Prostate gland (tissue), 2 donors: Measurements from ENCODE around the gene MET.

Experiments used
- CTCF ChIP-seq, 4 experiments: fragments of 200-600 bp in 2 of 4; fragments of 450-650 bp in 2 of 4; sonication (generic) in 2 of 4; IDR thresholded peaks; 1 replicate in 3 of 4; 2 replicates in 1 of 4; pipeline ENCODE4 v1.5.1; 2016 to 2019; ENCODE audit warnings: antibody characterized with exemption in 4 of 4, mild to moderate bottlenecking in 2 of 4, moderate library complexity in 2 of 4
- POLR2A ChIP-seq: fragments of 450-650 bp; IDR thresholded peaks from one replicate; pipeline ENCODE4 v1.6.1; 2016; ENCODE audit warnings: antibody characterized with exemption, mild to moderate bottlenecking

GRCh38 chr7:116707289-116707688 lies 35.3 kb downstream of the MET start:
- TF ChIP-seq POLR2A: no peak
- no peak for TF ChIP-seq CTCF (IDR thresholded peaks at IDR 0.05)
